CD14-positive monocyte (primary cell): ENCODE results near the gene RHOH. TPM values are rescaled to one million over a fixed set of nuclear protein-coding genes. Genes with fewer than 3 reads are reported as not detected.

ENCODE experiments used
- DNase-seq, 3 donors: peaks; one replicate each; pipeline ENCODE4 v3.0.0-alpha.2; 2011 to 2022
- H2AFZ ChIP-seq: 2 replicates; pipeline ENCODE4 v1.6.0; 2012; ENCODE audit warnings: mild to moderate bottlenecking, low read depth, low read length, inconsistent platforms; ENCODE audit not compliant: insufficient read depth, poor library complexity, severe bottlenecking
- H3K27ac ChIP-seq, 2 donors: 1 replicate in 1 of 2; 2 replicates in 1 of 2; pipeline ENCODE4 v1.5.1; 2012 to 2013; ENCODE audit warnings: low read length in 2 of 2, control low read depth in 1 of 2, inconsistent platforms in 1 of 2, low read depth in 1 of 2, mild to moderate bottlenecking in 1 of 2
- H3K27me3 ChIP-seq, 2 donors: one replicate each; pipeline versions ENCODE4 v1.6.0 to v1.6.1; 2011 to 2013; ENCODE audit warnings: low read length in 2 of 2; ENCODE audit not compliant: control insufficient read depth in 2 of 2, insufficient read depth in 2 of 2
- H3K36me3 ChIP-seq, 2 donors: replicated peaks in 1 of 2; 1 replicate in 1 of 2; 2 replicates in 1 of 2; pipeline versions ENCODE4 v1.5.1 to v1.6.1; 2012 to 2013; ENCODE audit warnings: low read length in 2 of 2, control low read depth in 1 of 2, inconsistent platforms in 1 of 2, mild to moderate bottlenecking in 1 of 2; ENCODE audit not compliant: insufficient read depth in 2 of 2, control insufficient read depth in 1 of 2
- H3K4me1 ChIP-seq, 2 donors: 1 replicate in 1 of 2; 2 replicates in 1 of 2; pipeline versions ENCODE4 v1.5.1 to v1.6.1; 2012 to 2013; ENCODE audit warnings: low read length in 2 of 2, control low read depth in 1 of 2, inconsistent platforms in 1 of 2, mild to moderate bottlenecking in 1 of 2, moderate library complexity in 1 of 2; ENCODE audit not compliant: insufficient read depth in 2 of 2, control insufficient read depth in 1 of 2
- H3K4me2 ChIP-seq: replicated peaks from 2 replicates; pipeline ENCODE3; 2012; ENCODE audit warnings: low read length, moderate library complexity, mild to moderate bottlenecking; ENCODE audit not compliant: poor library complexity, severe bottlenecking; ENCODE audit errors: extremely low read depth
- H3K4me3 ChIP-seq, 3 experiments: fragments of 200-600 bp in 1 of 3; sonication (generic) in 1 of 3; replicated peaks in 1 of 3; 1 replicate in 2 of 3; 2 replicates in 1 of 3; pipeline ENCODE4 v1.5.1; 2011 to 2013; ENCODE audit warnings: low read length in 3 of 3, mild to moderate bottlenecking in 3 of 3, control low read depth in 2 of 3, low read depth in 2 of 3, inconsistent platforms in 1 of 3, moderate library complexity in 1 of 3
- H3K79me2 ChIP-seq: 2 replicates; pipeline ENCODE4 v1.6.0; 2012; ENCODE audit warnings: mild to moderate bottlenecking, control low read depth, inconsistent platforms, low read length, moderate library complexity; ENCODE audit not compliant: insufficient read depth
- H3K9ac ChIP-seq: 2 replicates; pipeline ENCODE4 v1.6.0; 2017; ENCODE audit warnings: low read length, mild to moderate bottlenecking; ENCODE audit not compliant: insufficient read depth, poor library complexity, severe bottlenecking
- H3K9me3 ChIP-seq, 2 donors: replicated peaks in 1 of 2; 1 replicate in 1 of 2; 2 replicates in 1 of 2; pipeline versions ENCODE4 v1.5.1 to v1.6.1; 2012 to 2013; ENCODE audit warnings: low read length in 2 of 2, control low read depth in 1 of 2; ENCODE audit not compliant: control insufficient read depth in 1 of 2, insufficient read depth in 1 of 2
- H4K20me1 ChIP-seq: 2 replicates; pipeline ENCODE4 v1.6.0; 2012; ENCODE audit warnings: mild to moderate bottlenecking, low read length, control low read depth, moderate library complexity; ENCODE audit not compliant: insufficient read depth
- H3K27ac Mint-ChIP-seq, 7 donors: one replicate each; pipeline ENCODE4 v1.8.0; 2020; ENCODE audit warnings: mild to moderate bottlenecking in 7 of 7, mixed read lengths in 7 of 7, moderate library complexity in 6 of 7, inconsistent platforms in 2 of 7
- H3K27me3 Mint-ChIP-seq, 3 donors: one replicate each; pipeline ENCODE4 v1.8.0; 2021 to 2022; ENCODE audit warnings: low read depth in 3 of 3, mild to moderate bottlenecking in 3 of 3, mixed read lengths in 3 of 3, moderate library complexity in 3 of 3, inconsistent platforms in 1 of 3
- H3K36me3 Mint-ChIP-seq, 2 donors: one replicate each; pipeline ENCODE4 v1.8.0; 2020; ENCODE audit warnings: mixed read lengths in 2 of 2, inconsistent platforms in 1 of 2, mild to moderate bottlenecking in 1 of 2
- H3K4me1 Mint-ChIP-seq: one replicate; pipeline ENCODE4 v1.8.0; 2020; ENCODE audit warnings: mild to moderate bottlenecking, mixed read lengths
- H3K4me3 Mint-ChIP-seq, 2 donors: one replicate each; pipeline ENCODE4 v1.8.0; 2020; ENCODE audit warnings: mild to moderate bottlenecking in 2 of 2, mixed read lengths in 2 of 2, moderate library complexity in 1 of 2
- H3K9me3 Mint-ChIP-seq, 7 donors: one replicate each; pipeline ENCODE4 v1.8.0; 2020 to 2022; ENCODE audit warnings: mixed read lengths in 7 of 7, mild to moderate bottlenecking in 6 of 7, moderate library complexity in 6 of 7, inconsistent platforms in 2 of 7
- WGBS: methylation state at CpG from one replicate; pipeline ENCODE4 v1.1.5; 2013; ENCODE audit warnings: missing lambda C conversion rate; ENCODE audit not compliant: insufficient coverage; 5-methylcytosine and 5-hydroxymethylcytosine counted together
- intact Hi-C, 2 donors: fragments of 100-400 bp; cut with micrococcal nuclease; formaldehyde crosslinking; loops; one replicate each; pipeline versions ENCODE4 v1.15.0 to v1.15.1; 2023
- polyA plus RNA-seq, 3 donors: library from polyadenylated mRNA; depleted of rRNA in 1 of 3; unstranded in 2 of 3; stranded (reverse) in 1 of 3; fragments of 300-500 nt in 2 of 3; fragments of >200 nt in 1 of 3; fragmentation: Illumina TruSeq in 2 of 3; gene quantifications; 1 replicate in 2 of 3; 2 replicates in 1 of 3; pipeline ENCODE4 v1.2.3, GENCODE V29; 2012 to 2021
- TF ChIP-seq, protein P1 (sequence below): fragments of 200-600 bp; IDR thresholded peaks from one replicate; pipeline ENCODE4 v1.8.0; 2022; ENCODE audit warnings: antibody characterized with exemption, mild to moderate bottlenecking

The RHOH gene
- polyA plus RNA-seq, 3 donors = 0.16 to 1.4 (median 1.2) TPM

DNA sequence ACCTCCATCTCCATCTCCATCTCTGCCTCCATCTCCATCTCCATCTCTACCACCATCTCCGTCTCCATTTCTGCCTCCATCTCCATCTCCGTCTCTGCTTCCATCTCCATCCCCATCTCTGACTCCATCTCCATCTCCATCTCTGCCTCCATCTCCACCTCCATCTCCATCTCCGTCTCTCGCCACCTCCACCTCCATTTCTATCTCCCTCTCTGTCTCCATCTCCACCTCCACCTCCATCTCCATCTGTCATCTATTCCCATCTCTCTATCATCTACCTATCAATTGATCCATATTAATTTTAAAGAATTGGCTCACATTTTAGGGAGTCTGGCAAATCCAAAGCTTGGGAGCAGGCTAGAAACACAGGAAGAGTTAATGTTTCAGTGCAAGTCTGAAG lies 98.7 kb downstream of the RHOH start:
- peaks cover 32 to 44% of the 10 kb centered on the region in 2 donors for H3K4me1 ChIP-seq
- intact Hi-C loops = no loop called here
- H3K27ac Mint-ChIP-seq = no peak overlapping the region
- H4K20me1 ChIP-seq = no peaks in the 10 kb centered on the region
- DNase-seq = no peak
- H3K27ac ChIP-seq = no peak overlapping the region
- H3K9me3 ChIP-seq = peaks cover 10% of the 10 kb centered on the region in 2 donors
- H3K36me3 Mint-ChIP-seq = no peaks in the 10 kb centered on the region
- H3K9me3 Mint-ChIP-seq = peaks cover 0 to 9% (median 5%) of the 10 kb centered on the region in 7 donors
- H3K27me3 ChIP-seq = no peaks in the 10 kb centered on the region
- TF ChIP-seq, protein P1, sequence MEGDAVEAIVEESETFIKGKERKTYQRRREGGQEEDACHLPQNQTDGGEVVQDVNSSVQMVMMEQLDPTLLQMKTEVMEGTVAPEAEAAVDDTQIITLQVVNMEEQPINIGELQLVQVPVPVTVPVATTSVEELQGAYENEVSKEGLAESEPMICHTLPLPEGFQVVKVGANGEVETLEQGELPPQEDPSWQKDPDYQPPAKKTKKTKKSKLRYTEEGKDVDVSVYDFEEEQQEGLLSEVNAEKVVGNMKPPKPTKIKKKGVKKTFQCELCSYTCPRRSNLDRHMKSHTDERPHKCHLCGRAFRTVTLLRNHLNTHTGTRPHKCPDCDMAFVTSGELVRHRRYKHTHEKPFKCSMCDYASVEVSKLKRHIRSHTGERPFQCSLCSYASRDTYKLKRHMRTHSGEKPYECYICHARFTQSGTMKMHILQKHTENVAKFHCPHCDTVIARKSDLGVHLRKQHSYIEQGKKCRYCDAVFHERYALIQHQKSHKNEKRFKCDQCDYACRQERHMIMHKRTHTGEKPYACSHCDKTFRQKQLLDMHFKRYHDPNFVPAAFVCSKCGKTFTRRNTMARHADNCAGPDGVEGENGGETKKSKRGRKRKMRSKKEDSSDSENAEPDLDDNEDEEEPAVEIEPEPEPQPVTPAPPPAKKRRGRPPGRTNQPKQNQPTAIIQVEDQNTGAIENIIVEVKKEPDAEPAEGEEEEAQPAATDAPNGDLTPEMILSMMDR = no peak
- no peaks in the 10 kb centered on the region for H3K79me2 ChIP-seq
- H3K4me3 ChIP-seq = no peak overlapping the region
- no peak overlapping the region for H3K4me2 ChIP-seq
- H2AFZ ChIP-seq = no peak overlapping the region
- H3K27me3 Mint-ChIP-seq = no peaks in the 10 kb centered on the region
- no peaks in the 10 kb centered on the region for H3K36me3 ChIP-seq
- WGBS = 100% methylated on average over 4 of the region's 4 CpGs
- H3K4me3 Mint-ChIP-seq = no peak overlapping the region
- no peak overlapping the region for H3K9ac ChIP-seq
- peaks cover 42% of the 10 kb centered on the region for H3K4me1 Mint-ChIP-seq

Other genes starting within 250 kb of the RHOH start
- 10 to 100 TPM; 14.2 to 19.4 (median 17.7) TPM for gene PDS5A, start 219.1 kb upstream of the RHOH start, polyA plus RNA-seq
- 1 to 10 TPM; 3.1 to 8.3 (median 4.8) TPM for gene N4BP2, start 140.2 kb upstream of the RHOH start, polyA plus RNA-seq
- not detected for gene CHRNA9, start 138.3 kb downstream of the RHOH start, polyA plus RNA-seq